Stimulated activated CD8-positive, alpha-beta memory T cell treated with anti-CD3 and anti-CD28 coated beads, Interleukin-7, amount 100 ng/mL, for 24 hours (primary cell): Measurements from ENCODE around the gene CPT1C.

ENCODE experiments used
- DNase-seq: peaks from one replicate; pipeline ENCODE4 v3.0.0-alpha.2; 2020; ENCODE audit warnings: low read depth

CPT1C gene

DNA sequence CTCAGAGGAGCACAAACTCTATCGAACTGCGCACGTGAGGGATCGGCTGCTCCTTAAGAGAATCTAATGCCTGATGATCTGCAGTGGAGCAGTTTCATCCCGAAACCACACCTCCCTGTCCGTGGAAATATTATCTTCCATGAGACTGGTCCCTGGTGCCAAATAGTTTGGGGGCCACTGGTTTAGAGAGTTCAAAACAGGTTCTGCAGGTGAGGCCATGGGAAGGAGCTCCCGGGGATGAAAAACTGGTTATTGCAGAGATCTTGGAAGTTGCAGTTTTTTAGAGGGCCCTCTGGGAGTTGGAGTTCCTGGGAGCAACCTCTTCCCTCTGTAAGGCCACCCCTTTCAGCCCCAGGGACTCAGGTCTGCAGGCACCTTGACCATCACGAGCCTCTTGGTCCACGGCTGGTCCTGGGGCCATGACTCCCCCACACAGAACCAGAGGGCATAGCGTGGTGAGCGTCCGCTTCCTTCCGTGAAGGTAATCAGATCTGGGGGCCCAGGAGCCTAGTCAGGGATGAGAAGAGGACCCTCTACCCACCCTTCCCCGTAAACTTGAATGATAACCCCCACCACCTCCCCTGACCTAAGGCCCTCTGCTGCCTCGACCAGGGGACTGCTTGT is 30.5 kb upstream of the CPT1C start:
- DNase-seq, result no peak

DNA sequence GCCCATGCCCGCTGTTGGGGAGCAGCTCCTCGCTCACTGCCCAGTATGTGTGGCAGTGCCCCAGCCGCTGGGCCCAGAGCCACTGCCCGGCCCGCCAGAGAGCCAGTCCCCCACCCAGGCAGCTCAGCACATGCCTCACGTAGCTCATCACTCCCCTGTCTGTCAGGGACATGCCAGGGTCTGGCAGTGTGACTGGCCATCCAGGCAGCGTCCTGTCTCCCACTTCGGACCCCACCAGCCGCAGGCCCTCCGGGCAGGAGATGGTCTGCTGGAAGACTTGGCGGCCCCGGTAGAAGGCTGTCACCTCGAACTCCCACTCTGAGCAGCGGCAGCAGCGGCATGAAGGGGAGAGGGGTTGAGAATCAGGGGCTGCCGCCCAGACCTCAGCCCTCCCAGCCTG is 28.9 kb upstream of the CPT1C start:
- DNase-seq, result no peak

DNA sequence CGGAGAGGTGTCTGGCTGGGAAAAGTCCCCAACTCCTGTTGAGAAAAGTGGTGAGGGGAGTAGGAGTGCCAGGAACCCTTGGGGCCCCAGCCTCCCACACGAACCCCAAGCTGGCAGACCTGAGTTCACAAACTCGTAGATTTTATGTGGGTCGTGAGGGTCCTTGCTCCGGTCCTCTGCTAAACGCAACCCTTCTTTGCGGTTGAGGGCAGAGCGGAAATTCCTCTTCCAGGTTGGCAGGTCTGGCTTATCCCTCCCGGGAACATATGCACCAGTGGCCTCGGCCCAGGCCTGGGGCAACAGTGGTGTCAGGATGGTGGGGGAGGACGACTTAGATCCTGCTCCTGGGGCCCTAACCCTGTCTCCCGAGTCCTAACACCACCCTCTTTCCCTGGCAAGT is 27.7 kb upstream of the CPT1C start:
- DNase-seq, result no peak

DNA sequence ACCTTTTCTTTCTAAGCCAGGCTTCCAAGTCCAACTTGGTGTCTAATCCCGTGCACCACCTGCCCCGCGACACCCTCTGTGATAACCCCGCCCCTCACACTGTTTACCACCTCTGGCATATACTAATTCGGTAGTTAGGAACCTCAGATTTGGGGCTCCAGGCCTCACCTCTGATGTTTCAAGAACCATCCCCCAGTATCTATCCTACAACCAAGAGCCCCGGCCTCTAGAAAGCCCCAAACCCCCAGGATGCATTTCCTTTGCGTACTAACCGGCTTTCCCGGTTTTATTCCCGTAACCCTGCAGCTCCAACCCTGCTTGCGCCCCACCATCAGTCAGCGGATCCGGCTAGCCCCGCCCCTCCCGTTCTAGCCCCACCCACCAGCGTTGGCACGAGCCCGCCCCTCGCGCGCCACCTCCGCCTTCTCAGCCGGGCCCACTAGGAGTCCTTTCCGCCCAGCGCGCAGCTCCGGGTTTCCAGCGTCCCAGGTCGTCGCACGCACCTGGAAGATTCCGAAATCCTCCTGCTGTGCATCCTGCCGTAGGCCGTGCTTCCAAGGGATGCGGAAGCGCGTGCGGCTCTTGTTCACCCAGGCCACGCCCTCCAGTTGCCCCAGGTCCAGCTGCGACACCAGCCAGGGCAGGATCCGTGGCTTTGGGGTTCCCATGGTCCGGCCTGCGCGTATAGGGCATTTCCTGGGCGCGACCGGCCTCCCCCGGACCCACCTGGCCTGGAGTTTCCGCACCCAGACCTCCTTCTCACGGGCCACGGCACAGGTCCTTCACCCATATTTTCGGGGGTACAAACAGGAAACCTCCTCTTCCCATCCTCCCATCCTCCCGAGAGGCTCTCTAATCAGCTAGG is 26.5 kb upstream of the CPT1C start:
- peak; percentile 91 for DNase-seq

DNA sequence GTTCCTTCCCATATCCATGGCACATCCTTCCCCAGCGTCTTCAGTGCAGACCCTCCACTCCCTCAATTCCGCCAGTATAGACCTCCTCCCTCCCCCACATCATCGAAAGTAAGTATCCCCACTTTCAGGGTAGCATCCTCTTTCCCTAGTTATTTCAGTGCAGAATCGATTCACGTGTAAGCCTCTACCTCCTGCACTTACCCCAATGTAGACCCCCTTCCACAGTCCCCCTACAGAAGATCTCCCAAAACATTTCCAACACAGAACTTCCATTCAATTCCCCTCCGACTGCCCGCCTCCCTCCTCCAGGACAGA is 25.9 kb upstream of the CPT1C start:
- no peak for DNase-seq

DNA sequence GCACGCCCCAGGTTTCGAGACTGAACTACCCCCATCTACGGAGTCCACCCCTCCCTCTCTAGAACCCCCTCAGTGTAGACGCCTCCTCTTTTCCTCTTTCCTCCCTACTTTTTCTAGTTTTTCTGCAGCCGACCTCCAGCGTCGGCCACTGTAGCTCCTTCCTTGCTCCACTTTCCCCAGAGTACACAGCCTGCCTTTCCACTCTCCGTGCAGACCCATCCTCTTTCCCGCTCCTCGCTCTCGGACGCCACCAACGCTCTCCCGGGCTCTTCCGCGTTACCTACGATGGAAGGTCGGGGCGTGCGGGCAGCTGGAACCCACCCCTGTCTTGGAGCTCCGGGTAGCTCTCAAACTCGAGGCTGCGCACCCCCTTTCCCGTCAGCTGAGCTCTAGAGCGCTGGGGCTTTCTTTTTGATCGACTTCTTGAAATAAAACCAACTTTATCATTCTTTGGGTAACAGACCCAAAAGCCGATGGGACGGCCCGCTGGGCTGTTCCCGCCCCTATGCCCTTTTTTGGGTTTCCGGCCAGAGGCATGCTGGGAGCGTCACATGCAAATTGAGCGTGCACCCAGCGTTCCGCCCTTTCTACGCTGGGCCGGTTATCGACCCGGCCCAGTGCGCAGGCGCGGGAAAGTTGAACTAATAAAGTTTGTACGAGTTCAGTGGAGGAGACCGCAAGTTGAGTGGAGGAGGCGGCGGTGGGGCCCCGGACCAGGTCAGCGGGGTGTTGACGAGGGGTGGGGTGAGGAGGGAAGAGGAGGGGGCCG is 25.4 kb upstream of the CPT1C start, which contains the start of the genes BCL2L12 and IRF3:
Gene BCL2L12 (plus strand): TSS at position 583 of the 769 bp plus-strand sequence. CDS start 760 bp downstream, outside the sequence.
Gene IRF3 (minus strand): TSS at position 507 of the 769 bp plus-strand sequence. CDS start 1,019 bp downstream, outside the sequence.
- peak; percentile 98 for DNase-seq

DNA sequence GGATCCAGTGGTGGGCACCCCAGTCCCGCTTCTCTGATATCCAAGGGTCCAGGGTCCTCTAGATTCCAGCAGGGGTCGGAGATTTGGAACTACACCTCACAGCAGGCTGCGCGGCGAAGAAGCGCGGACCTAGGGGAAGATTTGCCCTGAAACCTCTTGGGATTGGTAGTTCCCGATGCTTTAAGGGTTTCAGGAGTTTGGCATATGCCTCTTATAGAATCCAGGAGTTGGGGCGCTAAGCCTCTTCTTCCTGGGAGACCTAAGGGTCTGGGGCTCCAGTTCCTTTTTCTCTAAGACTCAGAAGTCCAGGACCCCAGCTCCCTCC is 24.8 kb upstream of the CPT1C start:
- DNase-seq, result no peak

DNA sequence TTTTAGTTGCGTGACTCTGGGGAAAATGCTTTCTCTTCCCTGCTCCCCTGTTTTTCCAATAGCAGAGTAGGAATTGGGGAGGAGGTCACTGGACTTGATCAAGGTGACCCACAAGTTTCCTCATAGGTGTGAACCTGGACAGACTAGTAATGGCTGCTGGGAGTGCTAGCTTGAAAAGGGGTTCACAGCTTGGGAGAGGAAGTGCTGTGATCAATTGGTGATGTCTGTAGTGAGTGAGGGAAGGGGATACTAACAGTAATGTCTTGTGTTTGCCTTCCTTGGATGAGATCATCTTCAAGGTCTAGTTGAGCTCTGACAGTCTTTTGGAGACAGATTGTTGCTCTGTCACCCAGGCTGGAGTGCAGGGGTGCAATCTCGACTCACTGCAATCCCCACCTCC is 23.4 kb upstream of the CPT1C start:
- DNase-seq, result no peak

DNA sequence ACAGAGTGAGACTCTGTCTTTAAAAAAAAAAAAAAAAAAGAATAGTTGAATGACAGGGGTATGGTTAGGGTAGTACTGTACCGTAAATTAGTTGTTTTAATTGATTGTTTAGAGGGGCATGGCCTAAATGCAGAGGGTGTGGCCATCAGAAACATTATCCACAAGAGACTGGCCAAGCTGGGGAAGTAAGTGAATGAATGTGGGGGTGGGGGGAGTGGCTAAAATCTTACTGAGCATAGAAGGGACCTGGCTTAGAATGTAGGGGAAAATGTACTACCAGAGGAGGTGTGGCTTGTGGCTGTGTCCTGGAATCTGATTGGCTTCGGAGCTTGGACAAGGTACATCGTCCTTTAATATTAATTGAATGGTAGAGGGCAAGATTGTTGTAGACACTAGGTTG is 21.4 kb upstream of the CPT1C start:
- no peak for DNase-seq

DNA sequence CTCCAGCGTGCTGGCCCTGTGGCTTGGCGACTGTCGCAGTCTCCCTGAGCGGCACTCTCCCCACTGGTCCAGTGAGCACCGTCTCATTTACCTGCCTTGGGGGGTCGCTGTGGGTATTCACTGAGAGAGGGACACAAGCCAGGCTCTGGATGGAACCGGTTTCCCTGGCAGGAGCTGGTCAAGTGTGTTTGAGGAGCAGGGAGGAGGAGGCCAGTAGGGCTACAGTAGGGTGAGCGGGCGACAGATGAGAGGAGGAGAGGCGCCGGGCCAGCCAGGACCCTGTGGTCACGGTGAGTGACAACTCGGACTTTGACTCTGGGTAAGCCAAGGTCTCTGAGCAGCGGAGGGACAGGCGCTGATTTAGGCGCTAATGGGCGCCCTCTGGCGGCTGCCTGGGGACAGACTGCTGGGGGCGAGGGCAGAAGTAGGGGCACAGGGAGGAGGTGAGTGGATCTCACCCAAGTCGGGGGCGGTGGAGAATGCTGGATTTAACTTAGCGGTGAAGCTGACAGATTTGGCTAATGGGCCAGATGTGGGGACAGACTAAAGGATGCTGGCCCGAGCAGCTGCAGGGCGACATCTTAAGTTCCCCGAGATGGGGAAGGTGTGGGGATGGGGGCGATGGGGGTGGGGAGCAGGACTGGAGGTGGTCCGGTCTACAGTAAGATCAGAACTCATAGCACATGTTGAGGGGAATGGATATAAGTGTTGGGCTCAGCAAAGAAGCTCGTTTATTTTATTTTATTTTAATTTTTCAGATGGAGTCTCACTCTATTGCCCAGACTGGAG is 18.6 kb upstream of the CPT1C start:
- peak; percentile 64 for DNase-seq

DNA sequence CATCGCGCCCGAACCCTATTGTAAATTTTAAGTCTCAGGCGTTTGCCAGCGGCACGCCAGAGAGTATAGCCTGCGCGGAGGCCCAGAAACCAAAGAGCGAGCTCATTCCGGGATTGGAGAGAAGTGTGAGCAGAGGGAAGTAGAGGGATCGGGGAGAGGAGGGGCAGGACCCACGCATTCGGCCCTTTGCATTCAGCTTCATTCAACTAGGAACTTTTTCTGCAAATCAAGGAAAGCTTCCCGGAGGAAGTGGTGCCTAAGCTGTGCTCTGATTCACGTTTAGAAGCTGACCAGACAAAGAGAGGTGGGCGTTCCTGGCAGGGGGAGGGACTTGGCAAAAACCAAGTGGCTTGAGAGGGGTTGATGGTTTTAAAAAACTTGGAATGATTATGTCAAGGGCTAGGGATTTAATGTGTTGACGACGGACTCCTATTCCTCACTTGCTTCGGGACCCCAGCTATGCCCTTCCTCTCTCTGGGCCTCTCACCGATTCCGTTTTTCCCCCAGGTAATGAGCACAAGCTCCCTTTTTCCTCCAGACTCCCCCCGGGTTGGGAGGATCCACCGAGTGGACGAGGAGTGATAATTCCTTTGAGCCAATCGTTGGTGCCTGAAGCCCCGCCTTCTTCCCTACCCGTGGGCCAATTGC is 14.7 kb upstream of the CPT1C start:
- DNase-seq, result no peak

DNA sequence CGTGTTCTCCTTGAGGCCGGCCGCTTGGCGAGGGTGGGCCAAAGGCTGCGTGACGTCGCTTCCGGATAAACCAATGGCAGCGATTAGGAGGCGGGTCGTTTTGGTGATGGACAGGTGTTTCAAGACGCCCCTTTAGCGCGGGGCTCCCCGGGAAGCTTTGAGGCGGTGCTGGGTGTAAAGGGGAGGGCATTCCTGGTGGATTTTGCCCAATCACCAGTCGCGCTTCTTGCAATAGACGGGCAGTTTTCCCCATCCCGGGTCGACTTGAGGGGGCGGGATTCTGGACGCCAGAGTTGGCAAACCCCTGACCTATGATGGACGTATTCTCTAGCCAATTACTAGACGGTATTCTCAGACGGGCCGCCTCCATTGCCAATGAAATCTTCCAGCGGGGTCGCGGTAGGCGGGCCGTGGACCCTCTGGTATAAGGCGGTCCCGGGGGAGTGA is 14.1 kb upstream of the CPT1C start:
- DNase-seq, result peak; percentile 94

DNA sequence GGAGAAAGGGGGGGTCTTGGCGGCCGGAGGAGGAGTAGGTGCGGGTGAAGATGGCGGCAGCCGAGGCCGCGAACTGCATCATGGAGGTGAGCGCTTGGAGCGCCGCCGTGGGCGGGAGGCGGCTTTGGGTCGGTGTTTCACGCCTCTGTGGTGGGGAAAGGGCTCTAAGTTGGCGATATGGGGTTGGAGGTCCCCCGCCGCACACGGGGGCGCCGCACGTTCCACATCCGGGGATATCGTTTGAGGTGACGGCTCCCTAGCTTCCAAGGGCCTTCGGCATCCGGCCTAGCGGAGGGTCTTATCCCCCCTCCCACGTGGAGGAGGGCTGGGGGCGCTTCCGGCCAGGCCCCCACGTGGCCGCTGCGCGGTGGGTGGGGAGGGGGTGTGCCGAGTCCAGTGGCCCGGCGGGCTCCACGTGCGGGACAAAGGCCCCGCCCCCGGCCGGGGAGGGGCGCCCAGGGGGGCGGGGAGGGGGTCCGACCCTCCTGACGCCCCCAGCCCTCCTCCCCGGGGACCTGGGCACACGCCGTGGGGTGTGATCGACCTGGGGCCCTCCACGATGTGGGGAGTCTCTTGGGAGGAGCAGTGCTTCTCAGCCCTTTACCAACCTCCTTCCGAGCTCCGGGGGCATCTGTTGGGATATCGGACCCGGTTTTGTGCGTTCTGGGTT is 13.6 kb upstream of the CPT1C start, which contains the start of gene PRMT1:
Gene PRMT1 (plus strand): TSS at position 41 of the 670 bp plus-strand sequence. CDS start 10 bp downstream, at position 51.
- DNase-seq, result no peak

DNA sequence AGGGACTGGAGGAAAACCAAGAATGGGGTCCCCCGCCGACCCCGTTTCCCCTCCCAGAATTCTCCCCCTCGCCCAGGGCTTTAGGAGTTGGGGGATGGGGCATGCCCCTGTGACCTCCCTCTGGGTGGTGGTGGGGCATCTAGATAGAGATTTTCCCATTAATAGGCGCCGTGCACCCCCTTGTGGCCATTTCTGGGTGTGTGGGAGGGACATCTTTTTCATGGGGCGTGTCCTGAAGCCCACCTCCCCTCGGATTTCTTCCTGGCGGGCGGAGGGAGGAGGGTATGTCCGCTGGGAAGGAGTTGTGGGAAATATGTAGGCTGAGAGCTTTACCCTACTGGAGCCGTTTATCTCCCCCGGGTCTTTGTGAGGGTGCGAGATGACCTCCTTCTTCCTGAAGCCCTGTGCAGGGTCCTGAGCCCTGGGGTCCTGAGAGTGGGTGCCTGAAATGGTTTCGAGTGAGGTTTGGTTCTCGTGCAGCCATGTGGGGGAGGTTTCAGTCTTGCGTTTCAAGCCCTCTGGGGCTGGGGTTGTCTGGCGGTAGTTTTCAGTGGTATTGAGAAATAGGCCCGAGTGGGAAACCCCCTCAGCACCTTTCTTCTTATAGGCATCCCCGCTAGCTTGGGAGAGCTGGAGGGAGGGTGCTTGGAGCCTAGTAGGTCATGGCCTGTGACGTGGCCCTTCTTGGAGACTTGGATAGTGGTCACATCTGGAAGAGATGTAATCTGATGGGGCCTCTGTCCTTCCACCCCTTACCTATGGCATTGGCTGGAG is 12.8 kb upstream of the CPT1C start:
- DNase-seq, result peak; percentile 62

DNA sequence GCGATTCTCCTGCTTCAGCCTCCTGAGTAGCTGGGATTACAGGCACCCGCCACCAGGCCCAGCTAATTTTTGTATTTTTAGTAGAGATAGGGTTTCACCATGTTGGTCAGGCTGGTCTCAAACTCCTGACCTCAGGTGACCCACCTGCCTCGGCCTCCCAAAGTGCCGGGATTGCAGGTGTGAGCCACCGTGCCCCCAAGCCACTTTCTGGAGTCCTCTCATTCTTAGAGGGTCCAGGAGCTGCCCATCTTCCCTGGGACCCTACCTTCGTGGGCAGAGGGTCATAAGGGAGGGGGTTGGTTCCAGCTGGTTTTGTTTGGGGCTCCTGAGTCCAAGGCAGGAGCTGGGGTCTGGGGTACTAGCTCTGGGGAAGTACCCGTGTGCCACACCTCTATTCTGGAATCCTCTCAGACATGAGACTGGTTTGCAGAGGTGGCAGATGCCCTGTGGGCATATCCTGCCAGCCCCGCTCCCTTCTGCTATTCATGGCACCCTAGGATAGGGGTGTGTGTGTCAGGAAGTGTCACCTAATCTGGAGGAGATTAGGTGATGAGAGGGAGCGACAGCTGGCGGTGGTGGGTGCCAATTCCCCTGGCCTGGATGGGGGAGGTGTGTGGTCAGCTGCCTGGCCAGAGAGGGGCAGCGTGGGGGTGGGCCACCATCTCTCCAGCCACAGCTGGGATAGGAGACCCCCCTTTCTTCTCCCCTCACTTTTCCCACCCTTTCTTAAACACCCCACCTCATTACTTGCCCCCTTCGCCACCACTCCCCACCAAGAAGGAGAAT is 11.7 kb upstream of the CPT1C start:
- DNase-seq, result no peak

DNA sequence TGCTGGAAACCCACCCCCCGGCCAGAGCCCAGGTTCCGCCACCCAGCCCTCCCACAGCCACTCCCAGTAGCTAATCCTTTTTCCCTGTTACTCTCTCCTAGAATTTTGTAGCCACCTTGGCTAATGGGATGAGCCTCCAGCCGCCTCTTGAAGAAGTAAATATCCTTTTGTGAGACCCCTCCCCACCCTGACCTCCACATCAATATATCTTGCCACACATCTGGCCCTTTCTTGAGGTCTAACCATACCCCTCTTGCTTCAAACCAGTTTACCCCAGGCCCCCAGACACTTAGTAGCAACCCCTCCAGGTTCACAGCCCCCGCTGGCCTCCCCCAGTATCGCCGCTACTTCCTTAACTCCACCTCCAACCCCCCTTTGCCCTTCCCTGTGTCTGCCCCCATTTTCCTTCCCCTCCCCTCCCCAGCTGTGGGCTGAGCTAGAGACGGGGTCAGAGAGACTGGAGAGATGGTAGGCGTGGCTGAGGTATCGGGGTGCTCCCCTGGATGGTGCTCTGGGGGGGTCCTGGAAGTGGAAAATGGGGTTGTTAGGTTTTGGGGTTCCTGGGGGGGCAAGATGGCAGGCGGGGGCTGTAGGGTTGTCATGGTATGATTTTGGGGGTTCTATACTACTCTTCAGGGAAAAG is 11.0 kb upstream of the CPT1C start:
- no peak for DNase-seq

DNA sequence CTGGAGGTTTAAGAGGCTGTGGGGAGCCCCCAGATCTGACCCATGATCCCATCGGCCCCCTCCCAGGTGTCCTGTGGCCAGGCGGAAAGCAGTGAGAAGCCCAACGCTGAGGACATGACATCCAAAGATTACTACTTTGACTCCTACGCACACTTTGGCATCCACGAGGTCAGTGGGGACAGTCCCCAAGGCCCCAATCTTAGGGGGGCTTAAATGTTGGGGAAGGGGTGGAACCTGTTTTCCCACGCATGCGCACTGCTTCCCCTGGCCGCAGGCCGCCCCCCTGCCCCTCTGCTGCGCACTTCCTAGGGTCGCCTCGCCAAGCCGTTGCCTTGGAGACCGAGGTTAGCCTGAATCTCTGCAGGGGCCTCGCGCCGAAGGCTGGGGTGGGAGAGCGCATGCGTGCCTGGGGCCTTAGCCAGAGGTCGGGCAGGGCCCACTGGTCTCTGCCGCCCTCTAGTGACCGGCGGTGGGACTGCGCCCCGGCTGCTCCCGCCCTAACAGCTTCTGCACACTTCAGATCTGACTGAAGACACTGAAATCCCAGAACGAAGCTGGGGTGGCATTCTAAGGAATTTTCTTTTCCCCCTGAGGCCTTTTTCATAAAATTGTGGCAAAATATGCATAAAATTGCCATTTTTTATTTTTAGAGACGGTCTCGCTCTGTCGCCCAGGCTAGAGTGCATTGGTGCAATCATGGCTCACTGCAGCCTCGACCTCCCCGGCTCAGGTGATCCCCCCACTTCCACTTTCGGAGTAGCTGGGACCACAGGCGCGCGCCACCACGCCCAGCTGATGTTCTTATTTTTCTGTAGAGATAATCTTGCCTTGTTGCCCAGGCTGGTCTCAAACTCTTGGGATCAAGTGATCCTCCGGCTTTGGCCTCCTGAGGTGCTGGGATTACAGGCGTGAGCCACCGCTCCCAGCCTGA is 10.2 kb upstream of the CPT1C start:
- DNase-seq, result peak; percentile 91

DNA sequence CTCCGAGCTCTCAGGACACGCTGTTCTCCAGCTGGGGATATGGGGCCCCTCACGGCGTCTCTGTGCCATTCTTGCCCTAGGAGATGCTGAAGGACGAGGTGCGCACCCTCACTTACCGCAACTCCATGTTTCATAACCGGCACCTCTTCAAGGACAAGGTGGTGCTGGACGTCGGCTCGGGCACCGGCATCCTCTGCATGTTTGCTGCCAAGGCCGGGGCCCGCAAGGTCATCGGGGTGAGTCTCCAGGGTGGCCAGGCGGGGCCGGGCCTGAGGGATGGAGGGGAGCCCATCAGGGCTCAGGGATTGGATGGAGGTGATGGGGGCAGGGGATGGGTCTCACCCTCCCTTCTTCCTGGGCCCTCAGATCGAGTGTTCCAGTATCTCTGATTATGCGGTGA is 9.1 kb upstream of the CPT1C start:
- no peak for DNase-seq
